Liver (tissue), 9 donors: ENCODE measurements around the gene TCHHL1. TPM values are rescaled to one million over a fixed set of nuclear protein-coding genes. Genes with fewer than 3 reads are reported as not detected.

Source experiments
- DNase-seq: peaks from one replicate; pipeline ENCODE4 v3.0.0-alpha.2; 2017; ENCODE audit warnings: low spot score
- H3K27ac ChIP-seq, 2 donors: one replicate each; pipeline ENCODE4 v1.7.0; 2013; ENCODE audit warnings: inconsistent platforms in 2 of 2, low read length in 2 of 2, control low read depth in 1 of 2, low read depth in 1 of 2, mild to moderate bottlenecking in 1 of 2
- H3K27me3 ChIP-seq, 4 donors: one replicate each; pipeline versions ENCODE4 v1.6.1 to v1.7.0; 2013; ENCODE audit warnings: low read length in 3 of 4, inconsistent platforms in 1 of 4, mild to moderate bottlenecking in 1 of 4, moderate library complexity in 1 of 4; ENCODE audit not compliant: control insufficient read depth in 4 of 4, insufficient read depth in 4 of 4
- H3K36me3 ChIP-seq, 4 donors: one replicate each; pipeline versions ENCODE4 v1.6.1 to v1.7.0; 2013; ENCODE audit warnings: low read length in 3 of 4, mild to moderate bottlenecking in 3 of 4, low read depth in 1 of 4, moderate library complexity in 1 of 4; ENCODE audit not compliant: control insufficient read depth in 4 of 4, insufficient read depth in 3 of 4
- H3K4me1 ChIP-seq, 4 donors: one replicate each; pipeline versions ENCODE4 v1.6.1 to v1.7.0; 2013; ENCODE audit warnings: low read length in 3 of 4, mild to moderate bottlenecking in 3 of 4, moderate library complexity in 1 of 4; ENCODE audit not compliant: control insufficient read depth in 4 of 4, insufficient read depth in 4 of 4
- H3K4me3 ChIP-seq, 3 donors: one replicate each; pipeline versions ENCODE4 v1.6.1 to v1.7.0; 2013; ENCODE audit warnings: low read length in 3 of 3, control low read depth in 1 of 3, low read depth in 1 of 3, mild to moderate bottlenecking in 1 of 3
- H3K9ac ChIP-seq, 2 donors: one replicate each; pipeline ENCODE4 v1.7.0; 2013; ENCODE audit warnings: low read length in 2 of 2, mild to moderate bottlenecking in 2 of 2, moderate library complexity in 2 of 2, control low read depth in 1 of 2, low read depth in 1 of 2
- H3K9me3 ChIP-seq, 4 donors: one replicate each; pipeline versions ENCODE4 v1.6.1 to v1.7.0; 2013; ENCODE audit warnings: low read length in 3 of 4; ENCODE audit not compliant: control insufficient read depth in 4 of 4
- ATF3 ChIP-seq: IDR thresholded peaks from 2 replicates; pipeline ENCODE4 v1.6.1; 2016; ENCODE audit warnings: antibody characterized with exemption
- EGR1 ChIP-seq, 2 donors: IDR thresholded peaks; 2 replicates each; pipeline ENCODE4 v1.6.1; 2016 to 2018; ENCODE audit warnings: antibody characterized with exemption in 2 of 2, low read depth in 2 of 2
- FOXA1 ChIP-seq: IDR thresholded peaks from 2 replicates; pipeline ENCODE4 v1.6.1; 2016; ENCODE audit warnings: antibody characterized with exemption
- FOXA2 ChIP-seq: IDR thresholded peaks from 2 replicates; pipeline ENCODE4 v1.6.1; 2016; ENCODE audit warnings: antibody characterized with exemption
- GABPA ChIP-seq, 2 donors: IDR thresholded peaks in 1 of 2; conservative IDR thresholded peaks in 1 of 2; 2 replicates each; pipeline ENCODE4 v1.6.1; 2016; ENCODE audit warnings: antibody characterized with exemption in 2 of 2, mild to moderate bottlenecking in 1 of 2, moderate library complexity in 1 of 2
- HNF4G ChIP-seq: IDR thresholded peaks from 2 replicates; pipeline ENCODE4 v1.6.1; 2016; ENCODE audit warnings: antibody characterized with exemption
- MAX ChIP-seq: IDR thresholded peaks from 2 replicates; pipeline ENCODE4 v1.6.1; 2016; ENCODE audit warnings: antibody characterized with exemption
- NR2F2 ChIP-seq: IDR thresholded peaks from 2 replicates; pipeline ENCODE4 v1.6.1; 2016; ENCODE audit warnings: antibody characterized with exemption
- RAD21 ChIP-seq, 2 donors: IDR thresholded peaks; 2 replicates each; pipeline ENCODE4 v1.6.1; 2016; ENCODE audit warnings: antibody characterized with exemption in 2 of 2, mild to moderate bottlenecking in 2 of 2
- RXRA ChIP-seq, 2 donors: IDR thresholded peaks; 2 replicates each; pipeline ENCODE4 v1.6.1; 2017 to 2018; ENCODE audit warnings: antibody characterized with exemption in 2 of 2, mild to moderate bottlenecking in 1 of 2
- SP1 ChIP-seq: IDR thresholded peaks from 2 replicates; pipeline ENCODE4 v1.6.1; 2018; ENCODE audit warnings: antibody characterized with exemption, mild to moderate bottlenecking
- TAF1 ChIP-seq: conservative IDR thresholded peaks from 2 replicates; pipeline ENCODE4 v1.6.1; 2016; ENCODE audit warnings: antibody characterized with exemption, mild to moderate bottlenecking
- YY1 ChIP-seq: IDR thresholded peaks from 2 replicates; pipeline ENCODE4 v1.6.1; 2016; ENCODE audit warnings: antibody characterized with exemption, mild to moderate bottlenecking
- WGBS: extraction: QIAGEN DNeasy Blood & Tissue Kit; methylation state at CpG from one replicate; pipeline ENCODE4 v1.1.7; 2013; 5-methylcytosine and 5-hydroxymethylcytosine counted together
- polyA plus RNA-seq, 2 donors: library from polyadenylated mRNA; stranded (reverse) in 1 of 2; unstranded in 1 of 2; fragments of 200-250 nt in 1 of 2; fragments of >200 nt in 1 of 2; fragmentation: Nextera tagmentation in 1 of 2; extraction: Ambion mirVana in 1 of 2; gene quantifications; one replicate each; pipeline versions ENCODE4 v1.2.1 to v1.2.3, GENCODE V29; 2013 to 2015
- total RNA-seq, 2 donors: library from RNA; depleted of rRNA; stranded (reverse); fragments of >200 nt; gene quantifications; one replicate each; pipeline ENCODE4 v1.2.3, GENCODE V29; 2014
- TF ChIP-seq, protein P1 (sequence below): fragments of 150-350 bp; IDR thresholded peaks from 2 replicates; pipeline ENCODE4 v1.5.1; 2017; ENCODE audit warnings: improper control_type of control experiment, low read depth, low read length; ENCODE audit not compliant: missing input control
- TF ChIP-seq, protein P2 (sequence below): IDR thresholded peaks from 2 replicates; pipeline ENCODE4 v1.6.1; 2016; ENCODE audit warnings: antibody characterized with exemption
- donor health status: healthy.
- donor health status: healthy.
- donor health status: healthy.
- donor health status: healthy.
- donor health status: healthy.

TCHHL1 gene
- total and polyA plus RNA-seq, 4 donors = not detected

DNA sequence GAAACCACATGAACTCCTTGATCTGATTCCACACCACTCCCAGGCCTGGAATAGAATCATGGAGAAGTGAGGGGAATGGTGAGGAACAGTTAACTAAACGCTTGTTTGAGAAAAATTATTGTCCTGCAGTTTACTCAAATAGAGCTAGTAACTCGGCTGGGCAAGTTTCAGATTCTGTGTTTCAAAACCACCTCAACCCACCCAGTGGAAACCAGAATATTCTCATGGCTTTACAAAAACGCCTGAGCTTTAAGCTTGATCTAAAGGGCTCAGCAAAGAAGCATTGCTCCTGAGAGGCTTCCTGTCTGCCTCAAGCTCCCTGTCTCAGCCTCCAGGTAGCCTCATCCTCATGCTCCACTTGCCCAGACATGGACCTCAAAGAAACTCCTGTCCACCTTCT is 16.6 kb downstream of the TCHHL1 start:
- DNase-seq = no peak
- no peak overlapping the region for H3K9ac ChIP-seq
- H3K27me3 ChIP-seq = peaks cover 0 to 3% (median 1%) of the 10 kb centered on the region in 4 donors
- WGBS = 74% methylated on average over 3 of the region's 3 CpGs
- H3K4me3 ChIP-seq = no peak overlapping the region
- no peaks in the 10 kb centered on the region for H3K36me3 ChIP-seq
- no peak for TF ChIP-seq EGR1 (IDR thresholded peaks at IDR 0.05; ENCODE audit: low read depth in 2 of 2)
- TF ChIP-seq HNF4G = no peak
- no peak for TF ChIP-seq GABPA (IDR thresholded peaks at IDR 0.05 in 1 of 2, conservative IDR thresholded peaks at IDR 0.05 in 1 of 2)
- no peak for TF ChIP-seq TAF1
- TF ChIP-seq, protein P1, sequence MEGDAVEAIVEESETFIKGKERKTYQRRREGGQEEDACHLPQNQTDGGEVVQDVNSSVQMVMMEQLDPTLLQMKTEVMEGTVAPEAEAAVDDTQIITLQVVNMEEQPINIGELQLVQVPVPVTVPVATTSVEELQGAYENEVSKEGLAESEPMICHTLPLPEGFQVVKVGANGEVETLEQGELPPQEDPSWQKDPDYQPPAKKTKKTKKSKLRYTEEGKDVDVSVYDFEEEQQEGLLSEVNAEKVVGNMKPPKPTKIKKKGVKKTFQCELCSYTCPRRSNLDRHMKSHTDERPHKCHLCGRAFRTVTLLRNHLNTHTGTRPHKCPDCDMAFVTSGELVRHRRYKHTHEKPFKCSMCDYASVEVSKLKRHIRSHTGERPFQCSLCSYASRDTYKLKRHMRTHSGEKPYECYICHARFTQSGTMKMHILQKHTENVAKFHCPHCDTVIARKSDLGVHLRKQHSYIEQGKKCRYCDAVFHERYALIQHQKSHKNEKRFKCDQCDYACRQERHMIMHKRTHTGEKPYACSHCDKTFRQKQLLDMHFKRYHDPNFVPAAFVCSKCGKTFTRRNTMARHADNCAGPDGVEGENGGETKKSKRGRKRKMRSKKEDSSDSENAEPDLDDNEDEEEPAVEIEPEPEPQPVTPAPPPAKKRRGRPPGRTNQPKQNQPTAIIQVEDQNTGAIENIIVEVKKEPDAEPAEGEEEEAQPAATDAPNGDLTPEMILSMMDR = no peak
- TF ChIP-seq NR2F2 = no peak
- no peak for TF ChIP-seq SP1
- TF ChIP-seq, protein P2, sequence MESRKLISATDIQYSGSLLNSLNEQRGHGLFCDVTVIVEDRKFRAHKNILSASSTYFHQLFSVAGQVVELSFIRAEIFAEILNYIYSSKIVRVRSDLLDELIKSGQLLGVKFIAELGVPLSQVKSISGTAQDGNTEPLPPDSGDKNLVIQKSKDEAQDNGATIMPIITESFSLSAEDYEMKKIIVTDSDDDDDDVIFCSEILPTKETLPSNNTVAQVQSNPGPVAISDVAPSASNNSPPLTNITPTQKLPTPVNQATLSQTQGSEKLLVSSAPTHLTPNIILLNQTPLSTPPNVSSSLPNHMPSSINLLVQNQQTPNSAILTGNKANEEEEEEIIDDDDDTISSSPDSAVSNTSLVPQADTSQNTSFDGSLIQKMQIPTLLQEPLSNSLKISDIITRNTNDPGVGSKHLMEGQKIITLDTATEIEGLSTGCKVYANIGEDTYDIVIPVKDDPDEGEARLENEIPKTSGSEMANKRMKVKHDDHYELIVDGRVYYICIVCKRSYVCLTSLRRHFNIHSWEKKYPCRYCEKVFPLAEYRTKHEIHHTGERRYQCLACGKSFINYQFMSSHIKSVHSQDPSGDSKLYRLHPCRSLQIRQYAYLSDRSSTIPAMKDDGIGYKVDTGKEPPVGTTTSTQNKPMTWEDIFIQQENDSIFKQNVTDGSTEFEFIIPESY = no peak
- no peak for TF ChIP-seq RXRA (IDR thresholded peaks at IDR 0.05)
- no peaks in the 10 kb centered on the region for H3K9me3 ChIP-seq
- H3K4me1 ChIP-seq = no peaks in the 10 kb centered on the region
- no peak overlapping the region for H3K27ac ChIP-seq

DNA sequence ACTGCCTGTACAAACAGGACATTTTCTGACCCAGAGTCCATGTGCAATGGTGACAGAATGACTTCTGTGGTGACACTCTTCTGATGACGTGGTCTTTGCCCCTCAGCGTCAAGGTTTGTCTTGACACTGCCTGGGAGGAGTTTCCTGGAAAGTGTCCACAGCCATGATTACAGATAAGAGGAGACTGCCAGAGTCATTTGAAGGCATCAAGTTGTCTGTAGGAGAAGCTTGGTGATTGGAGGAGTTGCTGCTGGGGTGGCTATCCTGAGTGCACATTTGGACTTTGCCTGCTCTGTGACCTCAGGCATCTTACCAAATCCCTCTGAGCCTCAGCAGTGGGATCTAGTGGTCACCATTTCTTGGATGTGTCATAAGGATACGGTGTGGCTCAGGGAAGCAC is 17.7 kb downstream of the TCHHL1 start:
- Histone ChIP-seq H3K9ac (no peak overlapping the region), H3K4me1 (no peaks in the 10 kb centered on the region), H3K4me3 (no peak overlapping the region), H3K36me3 (no peaks in the 10 kb centered on the region), H3K27ac (no peak overlapping the region), H3K9me3 (no peaks in the 10 kb centered on the region), H3K27me3 (peaks cover 0 to 3% (median 1%) of the 10 kb centered on the region in 4 donors)
- 51% methylated on average over 3 of the region's 3 CpGs for WGBS
- TF ChIP-seq FOXA2 (no peak), HNF4G (no peak), GABPA (IDR thresholded peaks at IDR 0.05 in 1 of 2, conservative IDR thresholded peaks at IDR 0.05 in 1 of 2) (no peak), RAD21 (IDR thresholded peaks at IDR 0.05) (no peak), NR2F2 (no peak), ATF3 (no peak), MAX (no peak), TAF1 (no peak), YY1 (no peak), FOXA1 (no peak)
- TF ChIP-seq, protein P1 = no peak
- DNase-seq = no peak
